GM12875 (cell line): ENCODE measurements around the gene NCOA3.

ENCODE experiments used
- H3K4me3 ChIP-seq: one replicate; pipeline ENCODE4 v1.5.1; 2011; ENCODE audit warnings: low read depth, low read length, control low read depth
- CTCF ChIP-seq: IDR thresholded peaks from 2 replicates; pipeline ENCODE4 v1.5.1; 2011; ENCODE audit warnings: low read depth, mild to moderate bottlenecking, control low read depth, inconsistent platforms, low read length, moderate library complexity, borderline replicate concordance; ENCODE audit not compliant: insufficient read depth

The NCOA3 gene

GRCh38 chr20:47614703-47615309, 113.1 kb downstream of the NCOA3 start:
- H3K4me3 ChIP-seq: no peak overlapping the region
- no peak for TF ChIP-seq CTCF

DNA sequence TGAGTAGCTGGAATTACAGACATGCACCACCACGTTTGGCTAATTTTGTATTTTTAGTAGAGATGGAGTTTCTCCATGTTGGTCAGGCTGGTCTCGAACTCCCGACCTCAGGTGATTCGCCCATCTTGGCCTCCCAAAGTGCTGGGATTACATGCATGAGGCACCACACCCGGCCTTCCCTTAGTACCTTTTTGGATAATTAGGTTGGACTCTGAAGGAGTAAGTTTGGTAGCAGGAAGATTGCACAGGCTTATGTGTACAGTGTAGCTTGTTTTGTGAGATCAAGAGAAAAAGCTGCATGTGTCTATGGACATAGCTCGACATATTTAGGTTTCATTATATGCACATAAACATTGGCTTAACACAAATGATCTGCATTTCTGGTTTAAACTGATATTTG, 116.8 kb downstream of the NCOA3 start:
- H3K4me3 ChIP-seq: no peak overlapping the region
- no peak for TF ChIP-seq CTCF

DNA sequence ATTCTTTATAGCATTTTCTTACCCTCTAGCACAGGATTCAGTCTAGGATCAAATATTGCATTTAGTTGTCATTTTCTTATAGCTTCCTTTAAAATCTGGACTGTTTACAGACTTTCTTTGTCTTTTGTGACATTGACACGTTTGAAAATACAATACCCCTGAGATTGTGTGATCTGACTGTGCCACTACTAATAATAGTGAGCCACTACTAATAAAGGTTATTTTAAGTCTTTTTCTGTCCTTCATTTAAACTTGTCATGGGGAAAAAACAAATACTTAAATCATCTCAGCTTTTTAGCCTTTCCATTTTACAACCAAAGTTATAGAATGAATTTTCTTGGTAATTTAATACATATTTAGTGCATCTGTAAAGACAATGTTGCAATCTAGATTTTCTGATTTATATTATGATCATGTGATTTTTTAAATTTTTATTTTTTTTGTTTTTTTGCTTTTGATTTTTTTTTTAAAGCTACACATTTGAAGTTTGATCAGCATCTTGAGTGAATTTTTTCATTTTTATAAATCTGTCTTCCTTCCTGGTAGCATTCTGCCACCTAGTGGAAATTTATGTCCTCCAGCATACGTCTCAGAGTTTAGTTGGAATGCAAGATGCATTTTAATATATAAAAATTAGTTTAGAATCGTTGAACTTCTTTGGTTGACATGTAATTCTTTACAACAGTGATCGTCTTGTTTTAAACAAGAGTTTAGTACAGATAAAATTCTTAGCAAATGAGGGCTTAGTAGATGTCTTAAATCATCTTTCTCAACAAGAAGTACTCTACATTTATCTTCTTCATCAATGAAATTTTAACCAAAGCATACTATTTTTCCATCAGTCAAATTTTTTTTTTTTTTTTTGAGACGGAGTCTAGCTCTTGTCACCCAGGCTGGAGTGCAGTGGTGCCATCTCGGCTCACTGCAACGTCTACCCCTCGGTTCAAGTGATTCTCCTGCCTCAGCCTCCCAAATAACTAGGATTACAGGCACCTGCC, 119.4 kb downstream of the NCOA3 start:
- peak; percentile 34; the same call in 1 of the 2 replicates for TF ChIP-seq CTCF
- H3K4me3 ChIP-seq: no peak overlapping the region

DNA sequence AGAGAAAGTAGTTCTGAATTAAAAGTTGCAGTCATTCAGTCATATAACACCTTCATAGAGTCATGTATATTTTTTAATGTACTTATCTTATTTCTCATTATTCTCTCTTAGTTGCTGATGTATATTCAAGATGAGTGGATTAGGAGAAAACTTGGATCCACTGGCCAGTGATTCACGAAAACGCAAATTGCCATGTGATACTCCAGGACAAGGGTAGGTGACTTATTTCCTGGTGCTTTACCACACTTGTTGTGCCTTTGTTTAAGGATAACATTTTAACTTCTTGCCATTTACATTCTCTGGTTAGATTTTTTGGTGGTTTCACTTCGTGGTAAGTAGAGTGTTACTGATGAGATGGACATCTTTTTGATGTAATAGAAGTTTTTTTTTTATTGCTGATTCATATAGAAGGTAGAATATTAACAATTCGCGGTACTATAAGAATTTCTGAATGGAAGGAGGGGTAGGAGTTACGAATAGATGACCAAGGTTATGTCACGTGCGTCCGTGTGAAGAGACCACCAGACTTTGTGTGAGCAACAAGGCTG, 120.5 kb downstream of the NCOA3 start:
- no peak overlapping the region for H3K4me3 ChIP-seq
- TF ChIP-seq CTCF: no peak

DNA sequence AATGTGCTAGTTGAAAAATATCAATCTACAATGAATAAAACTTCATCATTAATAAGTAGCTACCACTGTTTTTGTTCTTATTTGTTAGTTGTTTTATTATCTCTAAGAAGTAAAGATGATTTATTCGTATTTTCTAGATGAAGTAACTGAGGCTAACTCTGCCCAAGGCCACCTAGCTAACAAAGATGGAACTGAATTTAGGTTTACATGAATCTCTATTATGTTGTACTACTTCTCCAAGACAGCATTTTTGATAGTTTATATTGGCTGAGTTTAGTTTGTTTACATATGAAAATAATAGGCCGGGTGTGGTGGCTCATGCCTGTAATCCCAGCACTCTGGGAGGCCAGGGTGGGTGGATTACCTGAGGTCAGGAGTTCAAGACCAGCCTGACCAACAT, 121.5 kb downstream of the NCOA3 start:
- TF ChIP-seq CTCF: no peak
- H3K4me3 ChIP-seq: no peak overlapping the region

- no peak overlapping the region for H3K4me3 ChIP-seq
- no peak for TF ChIP-seq CTCF
Observed at GRCh38 chr20:47627540-47627939, 125.9 kb downstream of the NCOA3 start.

DNA sequence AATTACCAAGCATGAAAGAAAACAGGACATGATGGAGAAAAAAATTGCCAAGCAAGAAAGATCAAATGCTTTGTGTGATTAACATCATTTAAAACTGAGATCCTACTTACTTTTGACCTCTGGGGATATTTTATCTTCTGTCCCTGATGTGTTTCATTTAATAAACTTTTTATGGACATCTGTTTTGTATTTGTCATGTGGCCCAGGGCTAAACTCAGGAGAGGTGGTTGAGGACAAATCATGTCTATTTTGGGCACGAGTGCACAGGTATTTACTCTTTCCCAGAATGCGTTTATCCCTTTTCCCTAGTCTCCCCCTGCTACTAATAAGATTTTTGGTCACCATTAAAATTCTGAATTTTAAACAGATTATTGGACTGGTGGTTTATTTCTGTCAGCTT, 128.2 kb downstream of the NCOA3 start:
- no peak overlapping the region for H3K4me3 ChIP-seq
- no peak for TF ChIP-seq CTCF
